ENCODE results near the gene COL4A6. TPM values are rescaled to one million over a fixed set of nuclear protein-coding genes. Genes with fewer than 3 reads are reported as not detected.

COL4A6 gene
- total RNA-seq, 1 donor from 2014 or later, result 40.5 TPM

- Histone ChIP-seq H3F3A (ENCODE audit: low read depth) (peaks cover 15% of the 10 kb centered on the region), H2AFZ (replicated peaks) (no peak overlapping the region), H3K79me2 (ENCODE audit: low read depth) (no peaks in the 10 kb centered on the region), H3K4me2 (peak overlapping the region; percentile 31), H3K27ac (peak overlapping the region; percentile 54), H3K4me1 (peaks cover 28% of the 10 kb centered on the region), H3K36me3 (no peaks in the 10 kb centered on the region), H3K9me3 (ENCODE audit: low read depth) (peaks cover 3% of the 10 kb centered on the region), H3K9ac (no peak overlapping the region), H3K27me3 (no peaks in the 10 kb centered on the region), H3K4me3 (no peak overlapping the region), H4K20me1 (ENCODE audit: low read depth) (no peaks in the 10 kb centered on the region)
- peaks cover 17% of the 10 kb centered on the region for H3K36me3 Mint-ChIP-seq
- H3K27ac Mint-ChIP-seq, result no peak overlapping the region
- H3K9me3 Mint-ChIP-seq, result no peaks in the 10 kb centered on the region
- no peaks in the 10 kb centered on the region for H3K27me3 Mint-ChIP-seq (ENCODE audit: insufficient read depth, low read depth)
- H3K4me3 Mint-ChIP-seq, result no peak overlapping the region
- no peak for DNase-seq (ENCODE audit: low spot score)
- peaks cover 30% of the 10 kb centered on the region for H3K4me1 Mint-ChIP-seq
- no peak for TF ChIP-seq EZH2 (IDR thresholded peaks at IDR 0.05)
- TF ChIP-seq, protein P1, sequence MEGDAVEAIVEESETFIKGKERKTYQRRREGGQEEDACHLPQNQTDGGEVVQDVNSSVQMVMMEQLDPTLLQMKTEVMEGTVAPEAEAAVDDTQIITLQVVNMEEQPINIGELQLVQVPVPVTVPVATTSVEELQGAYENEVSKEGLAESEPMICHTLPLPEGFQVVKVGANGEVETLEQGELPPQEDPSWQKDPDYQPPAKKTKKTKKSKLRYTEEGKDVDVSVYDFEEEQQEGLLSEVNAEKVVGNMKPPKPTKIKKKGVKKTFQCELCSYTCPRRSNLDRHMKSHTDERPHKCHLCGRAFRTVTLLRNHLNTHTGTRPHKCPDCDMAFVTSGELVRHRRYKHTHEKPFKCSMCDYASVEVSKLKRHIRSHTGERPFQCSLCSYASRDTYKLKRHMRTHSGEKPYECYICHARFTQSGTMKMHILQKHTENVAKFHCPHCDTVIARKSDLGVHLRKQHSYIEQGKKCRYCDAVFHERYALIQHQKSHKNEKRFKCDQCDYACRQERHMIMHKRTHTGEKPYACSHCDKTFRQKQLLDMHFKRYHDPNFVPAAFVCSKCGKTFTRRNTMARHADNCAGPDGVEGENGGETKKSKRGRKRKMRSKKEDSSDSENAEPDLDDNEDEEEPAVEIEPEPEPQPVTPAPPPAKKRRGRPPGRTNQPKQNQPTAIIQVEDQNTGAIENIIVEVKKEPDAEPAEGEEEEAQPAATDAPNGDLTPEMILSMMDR (IDR thresholded peaks at IDR 0.05), result no peak
- TF ChIP-seq EZH2phosphoT487 (IDR thresholded peaks at IDR 0.05), result no peak
Observed at GRCh38 chrX:108126661-108127060, 311.6 kb downstream of the COL4A6 start.

DNA sequence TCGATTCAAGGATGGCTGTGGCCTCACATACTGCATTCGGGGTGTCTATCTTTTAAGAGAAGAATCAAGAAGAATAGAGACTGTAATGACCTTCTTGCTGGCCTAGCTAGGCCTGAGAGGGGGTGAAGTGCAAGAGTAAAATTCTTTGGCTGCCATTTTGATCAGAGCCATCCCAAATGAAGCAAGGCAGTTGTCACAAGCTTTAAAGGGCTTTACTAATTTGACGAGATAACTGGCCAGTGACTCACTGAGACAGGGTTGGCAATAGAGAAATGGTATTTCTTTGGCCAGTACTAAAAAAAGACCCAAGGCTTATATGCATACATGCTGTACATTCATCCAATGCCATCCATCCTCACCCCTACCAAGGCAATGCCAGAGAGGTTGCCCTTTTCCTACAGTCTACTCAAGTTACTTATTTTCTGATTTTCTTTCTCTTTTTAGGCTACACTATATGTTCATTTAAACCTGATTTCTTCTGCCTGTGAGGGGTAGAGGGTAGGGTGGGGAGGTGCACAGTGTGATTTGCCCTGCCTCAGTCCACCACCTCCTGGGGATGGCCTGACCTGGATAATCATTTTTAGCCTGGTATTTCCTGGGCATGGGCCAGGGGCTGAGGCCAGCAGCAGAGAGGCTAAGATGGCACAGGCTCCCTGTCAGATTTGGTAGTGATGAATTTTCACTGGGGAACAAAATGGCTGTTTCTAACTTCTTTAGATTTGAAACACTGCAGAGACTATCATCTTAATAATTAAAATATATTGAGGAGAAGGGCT lies 314.4 kb downstream of the COL4A6 start:
- H3K4me3 Mint-ChIP-seq, result no peak overlapping the region
- H2AFZ ChIP-seq (replicated peaks), result no peak overlapping the region
- TF ChIP-seq, protein P1 (IDR thresholded peaks at IDR 0.05), result no peak
- TF ChIP-seq EZH2phosphoT487 (IDR thresholded peaks at IDR 0.05) (no peak), EZH2 (IDR thresholded peaks at IDR 0.05) (no peak)
- no peak for DNase-seq (ENCODE audit: low spot score)
- H3K36me3 ChIP-seq, result no peaks in the 10 kb centered on the region
- H3K9ac ChIP-seq, result no peak overlapping the region
- no peaks in the 10 kb centered on the region for H3K27me3 ChIP-seq
- H3K9me3 ChIP-seq (ENCODE audit: low read depth), result peaks cover 3% of the 10 kb centered on the region
- peaks cover 15% of the 10 kb centered on the region for H3F3A ChIP-seq (ENCODE audit: low read depth)
- peaks cover 4% of the 10 kb centered on the region for H3K36me3 Mint-ChIP-seq
- H4K20me1 ChIP-seq (ENCODE audit: low read depth), result no peaks in the 10 kb centered on the region
- peaks cover 39% of the 10 kb centered on the region for H3K4me1 ChIP-seq
- no peak overlapping the region for H3K27ac ChIP-seq
- no peaks in the 10 kb centered on the region for H3K9me3 Mint-ChIP-seq
- no peaks in the 10 kb centered on the region for H3K27me3 Mint-ChIP-seq (ENCODE audit: insufficient read depth, low read depth)
- no peak overlapping the region for H3K4me2 ChIP-seq
- no peak overlapping the region for H3K27ac Mint-ChIP-seq
- H3K4me3 ChIP-seq, result no peak overlapping the region
- H3K79me2 ChIP-seq (ENCODE audit: low read depth), result no peaks in the 10 kb centered on the region
- peaks cover 28% of the 10 kb centered on the region for H3K4me1 Mint-ChIP-seq

DNA sequence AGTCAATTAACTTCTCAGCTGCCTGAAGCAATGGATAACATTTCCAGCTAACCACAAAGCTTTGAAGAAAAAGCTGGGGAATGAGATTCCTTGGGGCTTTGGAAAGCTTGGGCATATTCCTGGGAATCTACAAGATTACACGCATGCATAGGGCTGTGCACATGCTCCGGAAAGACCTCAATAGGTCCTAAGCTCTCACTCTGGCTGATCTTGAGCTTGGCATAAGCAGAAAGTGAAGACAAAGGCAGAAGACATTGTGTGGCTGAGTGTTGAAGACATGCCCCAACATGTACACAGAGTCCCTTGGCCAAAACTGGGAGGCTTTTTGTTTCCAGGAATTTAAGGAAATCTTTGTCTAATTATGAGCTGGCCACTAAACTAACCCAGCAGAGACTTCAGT lies 315.5 kb downstream of the COL4A6 start:
- no peaks in the 10 kb centered on the region for H3K36me3 ChIP-seq
- no peak for DNase-seq (ENCODE audit: low spot score)
- peaks cover 15% of the 10 kb centered on the region for H3F3A ChIP-seq (ENCODE audit: low read depth)
- no peak overlapping the region for H3K9ac ChIP-seq
- peaks cover 3% of the 10 kb centered on the region for H3K9me3 ChIP-seq (ENCODE audit: low read depth)
- Mint-ChIP-seq H3K4me3 (no peak overlapping the region), H3K27ac (no peak overlapping the region), H3K36me3 (peaks cover 2% of the 10 kb centered on the region), H3K27me3 (ENCODE audit: insufficient read depth, low read depth) (no peaks in the 10 kb centered on the region), H3K4me1 (peaks cover 28% of the 10 kb centered on the region), H3K9me3 (no peaks in the 10 kb centered on the region)
- H3K27me3 ChIP-seq, result no peaks in the 10 kb centered on the region
- H2AFZ ChIP-seq (replicated peaks), result no peak overlapping the region
- H4K20me1 ChIP-seq (ENCODE audit: low read depth), result no peaks in the 10 kb centered on the region
- TF ChIP-seq, protein P1 (IDR thresholded peaks at IDR 0.05), result no peak
- TF ChIP-seq EZH2 (IDR thresholded peaks at IDR 0.05) (no peak), EZH2phosphoT487 (IDR thresholded peaks at IDR 0.05) (no peak)
- no peak overlapping the region for H3K4me2 ChIP-seq
- H3K79me2 ChIP-seq (ENCODE audit: low read depth), result no peaks in the 10 kb centered on the region
- no peak overlapping the region for H3K4me3 ChIP-seq
- H3K4me1 ChIP-seq, result peaks cover 39% of the 10 kb centered on the region
- no peak overlapping the region for H3K27ac ChIP-seq

All from neural progenitor cell (in vitro differentiated cells).